ENCODE measurements around the gene LMBR1.

GRCh38 chr7:156754201-156754600 is 138.8 kb downstream of the LMBR1 start:
- no peak for TF ChIP-seq CTCF (IDR thresholded peaks at IDR 0.05)
- no peak for TF ChIP-seq POLR2A (IDR thresholded peaks at IDR 0.05; ENCODE audit: low read depth)
- no peak for TF ChIP-seq EP300 (IDR thresholded peaks at IDR 0.05)
- no peak for TF ChIP-seq POLR2AphosphoS5 (IDR thresholded peaks at IDR 0.05)
